ENCODE data around the gene NPAS4.

DNA sequence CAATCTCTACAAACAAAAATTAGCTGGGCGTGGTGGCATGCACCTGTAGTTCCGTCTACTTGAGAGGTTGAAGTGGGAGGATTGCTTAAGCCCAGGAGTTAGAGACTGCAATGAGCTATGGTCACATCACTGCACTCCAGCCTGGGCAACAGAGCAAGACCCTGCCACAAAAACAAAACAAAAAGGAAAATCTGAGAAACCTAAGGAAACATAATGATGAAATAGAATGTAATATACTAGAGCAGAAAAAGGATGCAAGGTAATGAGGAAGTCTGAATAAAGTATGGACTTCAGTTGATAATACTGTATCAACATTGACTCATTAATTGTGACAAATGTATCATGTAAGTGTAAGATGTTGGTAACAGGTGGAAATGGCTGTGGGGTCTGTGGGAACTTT is 8.1 kb downstream of the NPAS4 start:
- no peak for TF ChIP-seq POLR2A (IDR thresholded peaks at IDR 0.05; ENCODE audit: low read depth, low read length)
- TF ChIP-seq, protein P1, sequence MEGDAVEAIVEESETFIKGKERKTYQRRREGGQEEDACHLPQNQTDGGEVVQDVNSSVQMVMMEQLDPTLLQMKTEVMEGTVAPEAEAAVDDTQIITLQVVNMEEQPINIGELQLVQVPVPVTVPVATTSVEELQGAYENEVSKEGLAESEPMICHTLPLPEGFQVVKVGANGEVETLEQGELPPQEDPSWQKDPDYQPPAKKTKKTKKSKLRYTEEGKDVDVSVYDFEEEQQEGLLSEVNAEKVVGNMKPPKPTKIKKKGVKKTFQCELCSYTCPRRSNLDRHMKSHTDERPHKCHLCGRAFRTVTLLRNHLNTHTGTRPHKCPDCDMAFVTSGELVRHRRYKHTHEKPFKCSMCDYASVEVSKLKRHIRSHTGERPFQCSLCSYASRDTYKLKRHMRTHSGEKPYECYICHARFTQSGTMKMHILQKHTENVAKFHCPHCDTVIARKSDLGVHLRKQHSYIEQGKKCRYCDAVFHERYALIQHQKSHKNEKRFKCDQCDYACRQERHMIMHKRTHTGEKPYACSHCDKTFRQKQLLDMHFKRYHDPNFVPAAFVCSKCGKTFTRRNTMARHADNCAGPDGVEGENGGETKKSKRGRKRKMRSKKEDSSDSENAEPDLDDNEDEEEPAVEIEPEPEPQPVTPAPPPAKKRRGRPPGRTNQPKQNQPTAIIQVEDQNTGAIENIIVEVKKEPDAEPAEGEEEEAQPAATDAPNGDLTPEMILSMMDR (conservative IDR thresholded peaks at IDR 0.05; ENCODE audit: low read depth, low read length) = no peak
- no peak for TF ChIP-seq BHLHE40 (IDR thresholded peaks at IDR 0.05; ENCODE audit: low read depth, low read length)
- no peak for TF ChIP-seq SMC3 (IDR thresholded peaks at IDR 0.05; ENCODE audit: low read depth, low read length)
- TF ChIP-seq MXI1 (IDR thresholded peaks at IDR 0.05; ENCODE audit: borderline replicate concordance, low read depth, low read length) = no peak
